Ovary (tissue), 3 donors: ENCODE data around the gene ATP8A1.

Experiments used
- CTCF ChIP-seq, 3 donors: fragments of 450-650 bp in 2 of 3; fragments of 200-600 bp in 1 of 3; IDR thresholded peaks; one replicate each; pipeline versions ENCODE4 v1.5.1 to v1.8.0; 2016 to 2022; ENCODE audit warnings: antibody characterized with exemption in 3 of 3, mild to moderate bottlenecking in 1 of 3
- POLR2A ChIP-seq: fragments of 450-650 bp; IDR thresholded peaks from one replicate; pipeline ENCODE4 v1.6.1; 2017; ENCODE audit warnings: antibody characterized with exemption, mild to moderate bottlenecking, moderate library complexity
- donor health status: DM: no; HTN: no; CAD: no.

- TF ChIP-seq CTCF (IDR thresholded peaks at IDR 0.05) (no peak), POLR2A (no peak)
These were observed 31.6 kb downstream of the ATP8A1 start for GRCh38 chr4:42625329-42625728.
